HEK293 (cell line): ENCODE results near the gene CEACAM1.
"Not testable (repeated sequence)": the region's sequence is repeated elsewhere in the genome, so short reads cannot be mapped to it uniquely, and the experiment has no call there.

Source experiments
- CTCF ChIA-PET: fragments of 350-600 bp; formaldehyde crosslinking; extraction: SDS; loops from one replicate; lab custom pipeline; 2021; ENCODE audit warnings: antibody characterized with exemption; lab: Yijun Ruan, JAX
- POLR2A ChIA-PET: fragments of 300-600 bp; formaldehyde crosslinking; extraction: SDS; loops from one replicate; lab custom pipeline; 2020; ENCODE audit warnings: antibody characterized with exemption, inconsistent platforms; lab: Yijun Ruan, JAX
- H3K27ac ChIP-seq: fragments of 200-500 bp; sonication (Bioruptor generic); 2 replicates; pipeline ENCODE4 v1.5.1; 2014; ENCODE audit warnings: low read depth, low read length, control low read depth, inconsistent platforms; ENCODE audit errors: extremely low read depth
- H3K36me3 ChIP-seq, 2 experiments: fragments of 200-500 bp in 1 of 2; sonication (Bioruptor generic) in 1 of 2; 1 replicate in 1 of 2; 2 replicates in 1 of 2; pipeline ENCODE4 v1.5.1; 2014 to 2017; ENCODE audit warnings: inconsistent platforms in 2 of 2, low read length in 2 of 2; ENCODE audit not compliant: control insufficient read depth in 2 of 2, insufficient read depth in 1 of 2
- H3K4me1 ChIP-seq: fragments of 200-500 bp; sonication (Bioruptor generic); 2 replicates; pipeline ENCODE4 v1.5.1; 2014; ENCODE audit warnings: mild to moderate bottlenecking, low read length, inconsistent platforms; ENCODE audit not compliant: control insufficient read depth, insufficient read depth
- H3K4me3 ChIP-seq: 2 replicates; pipeline ENCODE4 v1.5.1; 2011; ENCODE audit warnings: low read depth, mild to moderate bottlenecking, control low read depth, low read length, moderate library complexity
- H3K9me3 ChIP-seq: fragments of 200-500 bp; sonication (Bioruptor generic); 2 replicates; pipeline ENCODE4 v1.5.1; 2014; ENCODE audit warnings: low read depth, low read length, inconsistent platforms; ENCODE audit not compliant: control insufficient read depth, insufficient read depth
- HOXA7 ChIP-seq: sonication (generic); formaldehyde crosslinking; IDR thresholded peaks from 2 replicates; pipeline ENCODE4 v1.8.1; 2022; ENCODE audit warnings: missing genetic modification reagents, borderline replicate concordance
- HOXD13 ChIP-seq: sonication (generic); formaldehyde crosslinking; IDR thresholded peaks from 2 replicates; pipeline ENCODE4 v1.8.0; 2022; ENCODE audit warnings: missing genetic modification reagents, borderline replicate concordance
- OVOL3 ChIP-seq: fragments of 450-650 bp; formaldehyde crosslinking; IDR thresholded peaks from 2 replicates; pipeline ENCODE4 v1.5.1; 2016; ENCODE audit warnings: missing biosample characterization, missing genetic modification characterization
- SP7 ChIP-seq: fragments of 450-650 bp; formaldehyde crosslinking; IDR thresholded peaks from 2 replicates; pipeline ENCODE4 v1.5.1; 2016; ENCODE audit warnings: missing biosample characterization, missing genetic modification characterization
- ZBTB1 ChIP-seq: fragments of 450-650 bp; formaldehyde crosslinking; IDR thresholded peaks from 2 replicates; pipeline ENCODE4 v1.5.1; 2016; ENCODE audit warnings: missing biosample characterization, missing genetic modification characterization
- ZBTB21 ChIP-seq: fragments of 450-650 bp; formaldehyde crosslinking; IDR thresholded peaks from 2 replicates; pipeline ENCODE4 v1.5.1; 2017; ENCODE audit warnings: missing biosample characterization, missing genetic modification characterization
- ZNF140 ChIP-seq: fragments of 450-650 bp; formaldehyde crosslinking; IDR thresholded peaks from 2 replicates; pipeline ENCODE4 v1.5.1; 2016; ENCODE audit warnings: missing biosample characterization, missing genetic modification characterization
- ZNF146 ChIP-seq: fragments of 450-650 bp; formaldehyde crosslinking; IDR thresholded peaks from 2 replicates; pipeline ENCODE4 v1.5.1; 2016; ENCODE audit warnings: missing biosample characterization, missing genetic modification characterization
- ZNF148 ChIP-seq: fragments of 450-650 bp; formaldehyde crosslinking; IDR thresholded peaks from 2 replicates; pipeline ENCODE4 v1.5.0; 2017; ENCODE audit warnings: missing biosample characterization, missing genetic modification characterization, borderline replicate concordance
- ZNF18 ChIP-seq: fragments of 450-650 bp; formaldehyde crosslinking; IDR thresholded peaks from 2 replicates; pipeline ENCODE4 v1.5.1; 2016; ENCODE audit warnings: missing biosample characterization, missing genetic modification characterization
- ZNF211 ChIP-seq: fragments of 450-650 bp; formaldehyde crosslinking; IDR thresholded peaks from 2 replicates; pipeline ENCODE4 v1.5.1; 2016; ENCODE audit warnings: low read depth, missing biosample characterization, missing genetic modification characterization
- ZNF292 ChIP-seq: fragments of 450-650 bp; formaldehyde crosslinking; IDR thresholded peaks from 2 replicates; pipeline ENCODE4 v1.5.1; 2016; ENCODE audit warnings: low read depth, missing biosample characterization, missing genetic modification characterization, borderline replicate concordance
- ZNF530 ChIP-seq: fragments of 450-650 bp; formaldehyde crosslinking; IDR thresholded peaks from 2 replicates; pipeline ENCODE4 v1.5.1; 2016; ENCODE audit warnings: low read depth, missing biosample characterization, missing genetic modification characterization
- ZNF558 ChIP-seq: fragments of 450-650 bp; formaldehyde crosslinking; IDR thresholded peaks from 2 replicates; pipeline ENCODE4 v1.5.1; 2016; ENCODE audit warnings: missing biosample characterization, missing genetic modification characterization
- ZNF654 ChIP-seq: fragments of 450-650 bp; formaldehyde crosslinking; IDR thresholded peaks from 2 replicates; pipeline ENCODE4 v1.5.1; 2016; ENCODE audit warnings: low read depth, missing biosample characterization, missing genetic modification characterization
- ZNF670 ChIP-seq: fragments of 450-650 bp; formaldehyde crosslinking; IDR thresholded peaks from 2 replicates; pipeline ENCODE4 v1.5.1; 2016; ENCODE audit warnings: missing biosample characterization, missing genetic modification characterization, low read depth
- ZNF701 ChIP-seq: fragments of 450-650 bp; formaldehyde crosslinking; IDR thresholded peaks from 2 replicates; pipeline ENCODE4 v1.5.1; 2016; ENCODE audit warnings: missing biosample characterization, missing genetic modification characterization
- TF ChIP-seq, protein P1 (sequence below): fragments of 450-650 bp; formaldehyde crosslinking; IDR thresholded peaks from 2 replicates; pipeline ENCODE4 v1.5.1; 2016; ENCODE audit warnings: missing biosample characterization, missing genetic modification characterization

Gene CEACAM1

DNA sequence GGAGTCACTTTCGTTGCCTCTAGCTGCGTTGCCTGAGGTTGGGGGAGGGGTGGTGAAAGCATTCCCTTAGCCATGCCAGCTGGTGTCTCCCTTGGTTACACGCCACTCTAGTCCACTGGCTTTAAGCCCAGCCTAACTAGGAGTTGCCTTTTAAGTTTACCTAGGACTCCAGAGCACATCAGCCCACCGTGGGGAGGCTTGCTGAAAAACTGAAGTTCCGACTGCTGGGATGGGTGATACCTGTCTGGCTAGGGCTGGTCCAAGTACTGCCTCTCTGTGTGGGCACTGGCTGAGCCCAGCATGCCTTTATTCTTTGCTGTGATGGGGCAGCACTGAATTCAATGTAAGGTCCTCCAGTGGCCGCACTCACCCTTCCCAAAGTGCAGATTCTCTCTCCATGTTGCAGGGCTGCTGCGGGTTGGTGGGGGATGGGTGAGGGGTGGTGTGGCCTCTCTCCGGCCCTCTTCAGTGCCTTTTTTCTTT, 11.8 kb upstream of the CEACAM1 start (continued):
- TF ChIP-seq HOXD13 (no peak), ZNF558 (no peak), ZBTB21 (tag by site-specific recombination) (no peak), SP7 (tag by site-specific recombination) (no peak), ZNF530 (tag by site-specific recombination) (no peak)

DNA sequence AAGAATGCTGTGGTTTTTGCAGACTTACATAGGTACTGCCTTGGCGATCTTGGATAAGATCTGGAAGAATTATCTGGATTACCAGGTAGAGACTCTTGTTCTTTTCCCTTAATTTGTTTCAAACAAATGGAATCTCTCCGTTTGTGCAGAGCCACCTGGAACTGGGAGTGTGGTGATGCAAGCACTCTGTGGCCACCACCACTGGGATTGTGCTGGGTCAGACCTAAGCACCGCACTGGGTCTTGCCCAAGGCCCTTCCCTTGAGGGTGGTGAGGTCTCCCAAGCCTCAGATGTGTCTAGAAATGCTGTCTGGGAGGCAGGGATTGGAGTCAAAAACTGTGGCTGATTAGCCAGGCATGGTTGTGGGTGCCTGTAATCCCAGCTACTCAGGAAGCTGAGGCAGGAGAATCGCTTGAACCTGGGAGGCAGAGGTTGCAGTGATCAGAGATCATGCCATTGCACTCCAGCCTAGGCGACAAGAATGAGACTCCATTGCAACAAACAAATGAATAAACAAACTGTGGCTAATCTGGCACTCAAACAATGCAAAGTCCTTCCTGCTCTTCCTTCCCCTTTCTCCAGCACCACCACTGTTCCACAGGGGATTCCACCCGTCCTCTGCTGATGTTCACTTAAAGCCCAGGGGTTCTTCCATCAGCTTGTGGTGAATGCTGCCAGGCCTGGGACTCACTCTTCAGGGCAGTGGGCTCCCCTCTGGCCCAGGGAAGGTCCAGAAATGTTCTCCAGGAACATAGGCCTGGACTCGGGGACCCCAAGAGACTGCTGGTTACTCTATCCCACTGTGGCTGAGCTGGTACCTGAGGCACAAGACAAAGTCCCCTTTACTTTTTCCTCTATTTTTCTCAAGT, 10.8 kb upstream of the CEACAM1 start:
- TF ChIP-seq OVOL3: no peak
- no peak for TF ChIP-seq ZNF292 (tag by site-specific recombination)
- no peak for TF ChIP-seq ZNF670 (tag by site-specific recombination)
- no peak for TF ChIP-seq ZNF701 (tag by site-specific recombination)
- no peak for TF ChIP-seq ZNF148
- Histone ChIP-seq H3K27ac (no peak overlapping the region), H3K9me3 (no peaks in the 10 kb centered on the region), H3K36me3 (no peaks in the 10 kb centered on the region), H3K4me3 (no peak overlapping the region), H3K4me1 (no peaks in the 10 kb centered on the region)
- ChIA-PET POLR2A (no interaction called here), CTCF (interaction anchor here (0.5 to 3.4 kb wide), 3 partner anchors 10 to 171 kb away, joined by 3 to 26 read pairs (median 3); partner anchors contain the start of gene CEACAM1)

DNA sequence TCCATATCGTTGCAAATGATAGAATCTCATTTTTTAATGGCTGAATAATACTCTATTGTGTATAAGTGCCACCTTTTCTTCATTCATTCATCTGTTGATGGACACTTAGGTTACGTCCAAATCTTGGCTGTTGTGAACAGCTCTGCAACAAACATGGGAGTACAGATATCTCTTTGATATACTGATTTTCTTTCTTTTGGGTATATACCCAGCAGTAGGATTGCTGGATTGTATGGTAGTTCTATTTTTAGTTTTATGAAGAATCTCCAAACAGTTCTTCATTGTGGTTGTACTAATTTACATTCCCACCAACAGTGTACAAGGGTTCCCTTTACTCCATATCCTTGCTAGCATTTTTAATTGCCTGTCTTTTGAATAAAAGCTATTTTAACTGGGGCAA, 7.0 kb upstream of the CEACAM1 start:
- H3K9me3 ChIP-seq, H3K27ac ChIP-seq, POLR2A ChIA-PET, H3K4me1 ChIP-seq, H3K4me3 ChIP-seq, H3K36me3 ChIP-seq: not testable (repeated sequence)
- CTCF ChIA-PET: interaction anchor here (0.6 to 13.2 kb wide), 13 partner anchors 10 to 486 kb away, joined by 3 to 209 read pairs (median 4); no protein-coding TSS in a partner anchor

- Histone ChIP-seq H3K9me3 (no peaks in the 10 kb centered on the region), H3K4me3 (no peak overlapping the region), H3K27ac (no peak overlapping the region), H3K36me3 (no peaks in the 10 kb centered on the region), H3K4me1 (no peaks in the 10 kb centered on the region)
- no peak for TF ChIP-seq ZBTB21 (tag by site-specific recombination)
- no peak for TF ChIP-seq ZNF654 (tag by site-specific recombination)
- no peak for TF ChIP-seq ZNF18 (tag by site-specific recombination)
- TF ChIP-seq ZNF211: no peak
- TF ChIP-seq, protein P1, sequence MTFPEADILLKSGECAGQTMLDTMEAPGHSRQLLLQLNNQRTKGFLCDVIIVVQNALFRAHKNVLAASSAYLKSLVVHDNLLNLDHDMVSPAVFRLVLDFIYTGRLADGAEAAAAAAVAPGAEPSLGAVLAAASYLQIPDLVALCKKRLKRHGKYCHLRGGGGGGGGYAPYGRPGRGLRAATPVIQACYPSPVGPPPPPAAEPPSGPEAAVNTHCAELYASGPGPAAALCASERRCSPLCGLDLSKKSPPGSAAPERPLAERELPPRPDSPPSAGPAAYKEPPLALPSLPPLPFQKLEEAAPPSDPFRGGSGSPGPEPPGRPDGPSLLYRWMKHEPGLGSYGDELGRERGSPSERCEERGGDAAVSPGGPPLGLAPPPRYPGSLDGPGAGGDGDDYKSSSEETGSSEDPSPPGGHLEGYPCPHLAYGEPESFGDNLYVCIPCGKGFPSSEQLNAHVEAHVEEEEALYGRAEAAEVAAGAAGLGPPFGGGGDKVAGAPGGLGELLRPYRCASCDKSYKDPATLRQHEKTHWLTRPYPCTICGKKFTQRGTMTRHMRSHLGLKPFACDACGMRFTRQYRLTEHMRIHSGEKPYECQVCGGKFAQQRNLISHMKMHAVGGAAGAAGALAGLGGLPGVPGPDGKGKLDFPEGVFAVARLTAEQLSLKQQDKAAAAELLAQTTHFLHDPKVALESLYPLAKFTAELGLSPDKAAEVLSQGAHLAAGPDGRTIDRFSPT (tag by site-specific recombination): no peak
- TF ChIP-seq ZBTB1 (tag by site-specific recombination): no peak
- no peak for TF ChIP-seq ZNF146 (tag by site-specific recombination)
- TF ChIP-seq HOXA7 (CRISPR knock-in tag): no peak
- no peak for TF ChIP-seq ZNF140
- CTCF ChIA-PET: interaction anchor here (0.6 to 13.2 kb wide), 7 partner anchors 28 to 298 kb away, joined by 3 to 209 read pairs (median 5); no protein-coding TSS in a partner anchor
- POLR2A ChIA-PET: no interaction called here
Observed at GRCh38 chr19:42534391-42534790, 6.1 kb upstream of the CEACAM1 start.
